K562 (cell line): ENCODE results near the gene WDR70. TPM values are rescaled to one million over a fixed set of nuclear protein-coding genes. Genes with fewer than 3 reads are reported as not detected.

Experiments used
- CBFB ChIP-seq: sonication (generic); formaldehyde crosslinking; IDR thresholded peaks from 2 replicates; pipeline ENCODE4 v1.4.0; 2020; ENCODE audit warnings: mild to moderate bottlenecking, missing genetic modification reagents
- CEBPB ChIP-seq: fragments of 450-650 bp; IDR thresholded peaks from 2 replicates; pipeline ENCODE4 v1.6.1; 2016; ENCODE audit warnings: missing genetic modification characterization, missing compliant biosample characterization
- HNRNPH1 ChIP-seq: fragments of 200-400 bp; formaldehyde crosslinking; optimal IDR thresholded peaks from 2 replicates; pipeline ENCODE3; 2017; ENCODE audit warnings: low read depth, mild to moderate bottlenecking, low read length, moderate library complexity
- NR2C2 ChIP-seq, 2 experiments: fragments of 200-800 bp in 1 of 2; sonication (Bioruptor generic) in 1 of 2; sonication (generic) in 1 of 2; formaldehyde crosslinking in 1 of 2; IDR thresholded peaks; 2 replicates each; pipeline versions ENCODE4 v1.6.1 to v1.8.0; 2016 to 2022; ENCODE audit warnings: mild to moderate bottlenecking in 1 of 2, missing compliant biosample characterization in 1 of 2, missing genetic modification characterization in 1 of 2, missing genetic modification reagents in 1 of 2
- PTTG1 ChIP-seq: fragments of 450-650 bp; IDR thresholded peaks from 2 replicates; pipeline ENCODE4 v1.6.1; 2016; ENCODE audit warnings: low read depth, mild to moderate bottlenecking, missing genetic modification characterization, missing compliant biosample characterization
- ZNF584 ChIP-seq: fragments of 200-800 bp; sonication (Bioruptor generic); IDR thresholded peaks from 2 replicates; pipeline ENCODE4 v1.6.1; 2016; ENCODE audit warnings: low read depth, mild to moderate bottlenecking, missing genetic modification characterization, missing compliant biosample characterization
- polyA plus RNA-seq, 8 experiments: library from polyadenylated mRNA; depleted of rRNA in 4 of 8; stranded (reverse) in 5 of 8; unstranded in 3 of 8; fragments of >200 nt; fragmentation: Nextera tagmentation in 2 of 8; fragmentation: Illumina TruSeq in 1 of 8; extraction: Ambion mirVana in 2 of 8; extraction: Trizol in 1 of 8; gene quantifications; 2 replicates each; pipeline versions ENCODE4 v1.2.1 to v1.2.3, GENCODE V29; 2011 to 2014; ENCODE audit warnings: inconsistent platforms in 1 of 8, missing spikeins in 1 of 8
- total RNA-seq, 7 experiments: library from RNA; depleted of rRNA in 6 of 7; stranded (reverse); fragments of >200 nt in 6 of 7; fragmentation: Illumina TruSeq in 2 of 7; extraction: Trizol in 2 of 7; gene quantifications; 2 replicates each; pipeline versions ENCODE4 v1.2.1 to v1.2.3, GENCODE V29; 2011 to 2021; ENCODE audit warnings: low replicate concordance in 1 of 7
- TF ChIP-seq, protein P1 (sequence below), 2 experiments: fragments of 450-650 bp; IDR thresholded peaks; 2 replicates each; pipeline ENCODE4 v1.6.1; 2018; ENCODE audit warnings: mild to moderate bottlenecking in 2 of 2, low read depth in 1 of 2; ENCODE audit not compliant: partially characterized antibody in 2 of 2
- TF ChIP-seq, protein P2 (sequence below): sonication (generic); formaldehyde crosslinking; IDR thresholded peaks from 2 replicates; pipeline ENCODE4 v1.8.0; 2022; ENCODE audit warnings: mild to moderate bottlenecking, missing genetic modification reagents
- TF ChIP-seq, protein P3 (sequence below), 2 experiments: fragments of 450-650 bp; formaldehyde crosslinking in 1 of 2; IDR thresholded peaks; 2 replicates each; pipeline versions ENCODE4 v1.4.0 to v1.6.1; 2014 to 2020; ENCODE audit warnings: mild to moderate bottlenecking in 2 of 2, borderline replicate concordance in 1 of 2, low read depth in 1 of 2

The WDR70 gene
- total and polyA plus RNA-seq, 9 of the 15 experiments (the other 6 are each of a cell fraction or from before 2014, with no cell fraction given), result 16.8 to 46.6 (median 38.8) TPM

DNA sequence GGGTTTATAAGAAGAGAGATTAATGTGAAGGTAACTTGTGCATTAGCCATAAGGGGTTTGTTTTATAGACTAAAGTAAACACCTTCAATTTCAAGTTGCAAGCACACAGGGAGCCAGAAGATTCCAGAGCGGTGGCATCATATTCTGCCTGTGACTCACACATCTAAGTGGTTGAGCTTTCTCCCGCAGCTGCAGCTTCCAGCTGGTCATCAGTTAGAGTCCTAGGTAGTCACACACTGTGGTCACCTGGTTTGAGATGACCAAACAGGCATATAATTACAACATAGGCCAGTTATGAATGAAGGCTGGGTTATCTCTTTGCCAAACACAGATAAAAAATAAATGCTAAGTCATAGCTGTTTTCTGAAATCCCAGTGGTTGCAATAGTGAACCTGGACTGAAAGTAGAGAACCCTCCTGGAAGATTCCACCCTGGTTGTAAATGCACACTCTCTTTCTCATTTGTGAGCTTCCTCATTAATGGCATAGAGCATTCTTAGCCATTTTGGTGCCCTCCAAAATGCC is 289.5 kb downstream of the WDR70 start (continued):
- TF ChIP-seq, protein P1, sequence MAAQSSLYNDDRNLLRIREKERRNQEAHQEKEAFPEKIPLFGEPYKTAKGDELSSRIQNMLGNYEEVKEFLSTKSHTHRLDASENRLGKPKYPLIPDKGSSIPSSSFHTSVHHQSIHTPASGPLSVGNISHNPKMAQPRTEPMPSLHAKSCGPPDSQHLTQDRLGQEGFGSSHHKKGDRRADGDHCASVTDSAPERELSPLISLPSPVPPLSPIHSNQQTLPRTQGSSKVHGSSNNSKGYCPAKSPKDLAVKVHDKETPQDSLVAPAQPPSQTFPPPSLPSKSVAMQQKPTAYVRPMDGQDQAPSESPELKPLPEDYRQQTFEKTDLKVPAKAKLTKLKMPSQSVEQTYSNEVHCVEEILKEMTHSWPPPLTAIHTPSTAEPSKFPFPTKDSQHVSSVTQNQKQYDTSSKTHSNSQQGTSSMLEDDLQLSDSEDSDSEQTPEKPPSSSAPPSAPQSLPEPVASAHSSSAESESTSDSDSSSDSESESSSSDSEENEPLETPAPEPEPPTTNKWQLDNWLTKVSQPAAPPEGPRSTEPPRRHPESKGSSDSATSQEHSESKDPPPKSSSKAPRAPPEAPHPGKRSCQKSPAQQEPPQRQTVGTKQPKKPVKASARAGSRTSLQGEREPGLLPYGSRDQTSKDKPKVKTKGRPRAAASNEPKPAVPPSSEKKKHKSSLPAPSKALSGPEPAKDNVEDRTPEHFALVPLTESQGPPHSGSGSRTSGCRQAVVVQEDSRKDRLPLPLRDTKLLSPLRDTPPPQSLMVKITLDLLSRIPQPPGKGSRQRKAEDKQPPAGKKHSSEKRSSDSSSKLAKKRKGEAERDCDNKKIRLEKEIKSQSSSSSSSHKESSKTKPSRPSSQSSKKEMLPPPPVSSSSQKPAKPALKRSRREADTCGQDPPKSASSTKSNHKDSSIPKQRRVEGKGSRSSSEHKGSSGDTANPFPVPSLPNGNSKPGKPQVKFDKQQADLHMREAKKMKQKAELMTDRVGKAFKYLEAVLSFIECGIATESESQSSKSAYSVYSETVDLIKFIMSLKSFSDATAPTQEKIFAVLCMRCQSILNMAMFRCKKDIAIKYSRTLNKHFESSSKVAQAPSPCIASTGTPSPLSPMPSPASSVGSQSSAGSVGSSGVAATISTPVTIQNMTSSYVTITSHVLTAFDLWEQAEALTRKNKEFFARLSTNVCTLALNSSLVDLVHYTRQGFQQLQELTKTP (IDR thresholded peaks at IDR 0.05; ENCODE audit: low read depth in 1 of 2, partially characterized antibody in 2 of 2), result peak; percentile 22 to 61
- TF ChIP-seq ZNF584 (CRISPR knock-in tag), result no peak
- TF ChIP-seq HNRNPH1, result no peak
- no peak for TF ChIP-seq NR2C2 (CRISPR knock-in tag; IDR thresholded peaks at IDR 0.05)
- peak; percentile 15; the same call in 1 of the 2 replicates for TF ChIP-seq NR2C2 (tag; IDR thresholded peaks at IDR 0.05)
- TF ChIP-seq, protein P2, sequence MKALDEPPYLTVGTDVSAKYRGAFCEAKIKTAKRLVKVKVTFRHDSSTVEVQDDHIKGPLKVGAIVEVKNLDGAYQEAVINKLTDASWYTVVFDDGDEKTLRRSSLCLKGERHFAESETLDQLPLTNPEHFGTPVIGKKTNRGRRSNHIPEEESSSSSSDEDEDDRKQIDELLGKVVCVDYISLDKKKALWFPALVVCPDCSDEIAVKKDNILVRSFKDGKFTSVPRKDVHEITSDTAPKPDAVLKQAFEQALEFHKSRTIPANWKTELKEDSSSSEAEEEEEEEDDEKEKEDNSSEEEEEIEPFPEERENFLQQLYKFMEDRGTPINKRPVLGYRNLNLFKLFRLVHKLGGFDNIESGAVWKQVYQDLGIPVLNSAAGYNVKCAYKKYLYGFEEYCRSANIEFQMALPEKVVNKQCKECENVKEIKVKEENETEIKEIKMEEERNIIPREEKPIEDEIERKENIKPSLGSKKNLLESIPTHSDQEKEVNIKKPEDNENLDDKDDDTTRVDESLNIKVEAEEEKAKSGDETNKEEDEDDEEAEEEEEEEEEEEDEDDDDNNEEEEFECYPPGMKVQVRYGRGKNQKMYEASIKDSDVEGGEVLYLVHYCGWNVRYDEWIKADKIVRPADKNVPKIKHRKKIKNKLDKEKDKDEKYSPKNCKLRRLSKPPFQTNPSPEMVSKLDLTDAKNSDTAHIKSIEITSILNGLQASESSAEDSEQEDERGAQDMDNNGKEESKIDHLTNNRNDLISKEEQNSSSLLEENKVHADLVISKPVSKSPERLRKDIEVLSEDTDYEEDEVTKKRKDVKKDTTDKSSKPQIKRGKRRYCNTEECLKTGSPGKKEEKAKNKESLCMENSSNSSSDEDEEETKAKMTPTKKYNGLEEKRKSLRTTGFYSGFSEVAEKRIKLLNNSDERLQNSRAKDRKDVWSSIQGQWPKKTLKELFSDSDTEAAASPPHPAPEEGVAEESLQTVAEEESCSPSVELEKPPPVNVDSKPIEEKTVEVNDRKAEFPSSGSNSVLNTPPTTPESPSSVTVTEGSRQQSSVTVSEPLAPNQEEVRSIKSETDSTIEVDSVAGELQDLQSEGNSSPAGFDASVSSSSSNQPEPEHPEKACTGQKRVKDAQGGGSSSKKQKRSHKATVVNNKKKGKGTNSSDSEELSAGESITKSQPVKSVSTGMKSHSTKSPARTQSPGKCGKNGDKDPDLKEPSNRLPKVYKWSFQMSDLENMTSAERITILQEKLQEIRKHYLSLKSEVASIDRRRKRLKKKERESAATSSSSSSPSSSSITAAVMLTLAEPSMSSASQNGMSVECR (CRISPR knock-in tag), result no peak
- TF ChIP-seq CEBPB (tag), result peak; percentile 90
- no peak for TF ChIP-seq CBFB
- TF ChIP-seq, protein P3, sequence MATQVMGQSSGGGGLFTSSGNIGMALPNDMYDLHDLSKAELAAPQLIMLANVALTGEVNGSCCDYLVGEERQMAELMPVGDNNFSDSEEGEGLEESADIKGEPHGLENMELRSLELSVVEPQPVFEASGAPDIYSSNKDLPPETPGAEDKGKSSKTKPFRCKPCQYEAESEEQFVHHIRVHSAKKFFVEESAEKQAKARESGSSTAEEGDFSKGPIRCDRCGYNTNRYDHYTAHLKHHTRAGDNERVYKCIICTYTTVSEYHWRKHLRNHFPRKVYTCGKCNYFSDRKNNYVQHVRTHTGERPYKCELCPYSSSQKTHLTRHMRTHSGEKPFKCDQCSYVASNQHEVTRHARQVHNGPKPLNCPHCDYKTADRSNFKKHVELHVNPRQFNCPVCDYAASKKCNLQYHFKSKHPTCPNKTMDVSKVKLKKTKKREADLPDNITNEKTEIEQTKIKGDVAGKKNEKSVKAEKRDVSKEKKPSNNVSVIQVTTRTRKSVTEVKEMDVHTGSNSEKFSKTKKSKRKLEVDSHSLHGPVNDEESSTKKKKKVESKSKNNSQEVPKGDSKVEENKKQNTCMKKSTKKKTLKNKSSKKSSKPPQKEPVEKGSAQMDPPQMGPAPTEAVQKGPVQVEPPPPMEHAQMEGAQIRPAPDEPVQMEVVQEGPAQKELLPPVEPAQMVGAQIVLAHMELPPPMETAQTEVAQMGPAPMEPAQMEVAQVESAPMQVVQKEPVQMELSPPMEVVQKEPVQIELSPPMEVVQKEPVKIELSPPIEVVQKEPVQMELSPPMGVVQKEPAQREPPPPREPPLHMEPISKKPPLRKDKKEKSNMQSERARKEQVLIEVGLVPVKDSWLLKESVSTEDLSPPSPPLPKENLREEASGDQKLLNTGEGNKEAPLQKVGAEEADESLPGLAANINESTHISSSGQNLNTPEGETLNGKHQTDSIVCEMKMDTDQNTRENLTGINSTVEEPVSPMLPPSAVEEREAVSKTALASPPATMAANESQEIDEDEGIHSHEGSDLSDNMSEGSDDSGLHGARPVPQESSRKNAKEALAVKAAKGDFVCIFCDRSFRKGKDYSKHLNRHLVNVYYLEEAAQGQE (IDR thresholded peaks at IDR 0.05; ENCODE audit: borderline replicate concordance), result peak; percentile 8; the same call in 1 of the 2 replicates
- TF ChIP-seq, protein P3 (CRISPR knock-in tag; IDR thresholded peaks at IDR 0.05; ENCODE audit: low read depth), result no peak
- TF ChIP-seq PTTG1 (tag), result no peak
